NCI-H345 treated with DMSO at 0.1 percent for 48 hours (cell line): ENCODE measurements around the gene CTSA.

Experiments used
- DNase-seq: peaks from one replicate; lab custom pipeline; 2025; ENCODE audit not compliant: unreplicated experiment; lab: John Stamatoyannopoulos, UW

CTSA gene

DNA sequence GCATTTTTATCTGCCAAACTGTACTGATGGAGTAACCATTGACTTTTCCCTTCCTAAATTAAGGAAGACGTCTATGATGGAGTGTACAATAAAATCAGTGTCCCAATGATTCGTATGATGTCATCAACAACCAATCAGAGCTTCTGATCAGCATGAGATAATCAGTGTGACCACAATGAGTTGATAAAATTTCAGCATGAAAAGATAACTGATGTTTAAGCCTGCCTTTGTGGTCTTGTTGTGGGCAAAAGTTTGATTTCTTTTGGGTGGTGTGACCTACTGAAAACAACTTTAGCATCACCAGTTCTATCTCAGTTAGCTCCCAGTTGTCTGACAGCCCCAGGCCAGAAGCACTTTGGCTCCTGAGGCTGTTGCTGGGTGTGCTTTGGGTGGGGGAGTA lies 46.6 kb downstream of the CTSA start:
- no peak for DNase-seq

GRCh38 chr20:45938727-45939438 lies 47.7 kb downstream of the CTSA start:
- DNase-seq = no peak

DNA sequence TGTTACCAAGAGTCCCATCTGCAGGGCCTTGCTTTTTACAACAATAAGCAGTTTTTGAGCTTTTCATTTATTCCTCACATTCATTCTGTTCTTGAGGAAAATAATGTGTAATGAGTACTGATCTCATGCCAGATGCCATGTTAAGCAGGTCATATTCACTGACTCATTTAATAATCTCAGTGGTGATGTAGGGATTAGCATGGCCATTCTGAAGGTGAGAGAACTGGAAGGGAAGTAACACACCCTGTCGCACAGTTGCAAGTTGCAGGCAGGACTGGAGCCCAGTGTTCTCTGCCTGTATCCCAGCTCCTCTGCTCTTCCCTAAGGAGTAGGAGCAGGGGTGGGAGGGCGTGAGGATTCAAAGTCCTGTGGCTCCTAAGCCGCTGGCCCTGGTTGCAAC lies 48.9 kb downstream of the CTSA start:
- no peak for DNase-seq

GRCh38 chr20:45940469-45940868 lies 49.3 kb downstream of the CTSA start:
- DNase-seq = no peak

- no peak for DNase-seq
Observed at GRCh38 chr20:45943613-45944012, 52.5 kb downstream of the CTSA start.

GRCh38 chr20:45944151-45944964 lies 53.2 kb downstream of the CTSA start:
- no peak for DNase-seq

GRCh38 chr20:45944965-45945677 lies 54.0 kb downstream of the CTSA start:
- DNase-seq = no peak

DNA sequence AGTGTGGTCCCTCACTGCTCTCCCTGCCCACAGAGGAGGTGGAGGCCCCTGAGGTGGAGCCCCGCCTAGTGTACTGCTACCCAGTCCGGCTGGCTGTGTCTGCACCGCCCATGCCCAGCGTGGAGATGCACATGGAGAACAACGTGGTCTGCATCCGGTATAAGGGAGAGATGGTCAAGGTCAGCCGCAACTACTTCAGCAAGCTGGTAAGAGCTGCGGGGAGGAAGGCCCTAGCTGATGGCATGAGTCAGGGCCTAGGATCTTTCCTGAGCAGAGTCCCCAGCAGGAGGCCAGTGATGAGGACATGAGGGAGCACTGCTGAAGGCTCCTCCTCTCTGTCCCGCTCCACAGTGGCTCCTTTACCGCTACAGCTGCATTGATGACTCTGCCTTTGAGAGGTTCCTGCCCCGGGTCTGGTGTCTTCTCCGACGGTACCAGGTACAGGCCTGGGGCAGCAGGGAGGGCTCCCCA lies 54.6 kb downstream of the CTSA start:
- no peak for DNase-seq

GRCh38 chr20:45946149-45946970 lies 55.2 kb downstream of the CTSA start:
- no peak for DNase-seq

DNA sequence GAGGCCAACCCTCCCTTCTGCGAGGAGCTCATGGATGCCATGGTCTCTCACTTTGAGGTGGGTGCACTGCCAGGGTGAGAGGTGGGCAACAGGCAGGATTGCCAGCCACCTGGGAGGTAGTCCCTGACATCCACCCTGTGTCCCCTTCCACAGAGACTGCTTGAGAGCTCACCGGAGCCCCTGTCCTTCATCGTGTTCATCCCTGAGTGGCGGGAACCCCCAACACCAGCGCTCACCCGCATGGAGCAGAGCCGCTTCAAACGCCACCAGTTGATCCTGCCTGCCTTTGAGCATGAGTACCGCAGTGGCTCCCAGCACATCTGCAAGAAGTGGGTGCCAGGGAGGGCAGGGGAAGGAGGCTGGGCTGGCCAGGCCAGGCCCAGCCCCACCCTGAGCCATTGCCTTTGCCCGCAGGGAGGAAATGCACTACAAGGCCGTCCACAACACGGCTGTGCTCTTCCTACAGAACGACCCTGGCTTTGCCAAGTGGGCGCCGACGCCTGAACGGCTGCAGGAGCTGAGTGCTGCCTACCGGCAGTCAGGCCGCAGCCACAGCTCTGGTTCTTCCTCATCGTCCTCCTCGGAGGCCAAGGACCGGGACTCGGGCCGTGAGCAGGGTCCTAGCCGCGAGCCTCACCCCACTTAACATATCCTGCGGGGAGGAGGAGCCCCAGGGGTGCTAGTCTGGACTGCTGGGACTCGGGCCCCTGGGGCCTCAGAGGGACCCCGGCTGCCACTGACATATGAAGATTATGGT lies 56.2 kb downstream of the CTSA start:
- DNase-seq = no peak

- no peak for DNase-seq
Observed at GRCh38 chr20:45948261-45948733, 57.2 kb downstream of the CTSA start.
